OCI-LY3 (cell line): ENCODE measurements around the gene ATP8A2.

ENCODE experiments used
- H2AFZ ChIP-seq: fragments of 200-600, 300-600 bp; shearing (Covaris generic); 2 replicates; pipeline ENCODE4 v1.6.0; 2014; ENCODE audit warnings: antibody characterized with exemption, low read depth, low read length
- H3K27ac ChIP-seq: fragments of 200-600, 300-600 bp; sonication (generic); 2 replicates; pipeline ENCODE4 v1.5.1; 2014; ENCODE audit warnings: mild to moderate bottlenecking, low read length, moderate library complexity, mixed read lengths
- H3K27me3 ChIP-seq: fragments of 200-600, 300-600 bp; sonication (generic); 2 replicates; pipeline ENCODE4 v1.6.1; 2014; ENCODE audit warnings: low read depth, low read length, mixed read lengths
- H3K36me3 ChIP-seq: fragments of 200-600, 300-600 bp; sonication (generic); replicated peaks from 2 replicates; pipeline ENCODE3; 2014; ENCODE audit warnings: low read depth, low read length, mixed read lengths
- H3K4me1 ChIP-seq: fragments of 300-600, 200-600 bp; sonication (generic); 2 replicates; pipeline ENCODE4 v1.6.1; 2014; ENCODE audit warnings: low read length, mixed read lengths
- H3K4me2 ChIP-seq: fragments of 200-600, 300-600 bp; sonication (generic); 2 replicates; pipeline ENCODE4 v1.6.1; 2014; ENCODE audit warnings: low read length, mixed read lengths
- H3K4me3 ChIP-seq: fragments of 300-600, 200-600 bp; sonication (generic); 2 replicates; pipeline ENCODE4 v1.5.1; 2014; ENCODE audit warnings: antibody characterized with exemption, mild to moderate bottlenecking, low read length, moderate library complexity
- H3K79me2 ChIP-seq: fragments of 300-600, 200-600 bp; shearing (Covaris generic); 2 replicates; pipeline ENCODE4 v1.6.1; 2014; ENCODE audit warnings: mild to moderate bottlenecking, low read length, mixed read lengths
- H3K9ac ChIP-seq: fragments of 300-600, 200-600 bp; shearing (Covaris generic); 2 replicates; pipeline ENCODE4 v1.6.0; 2014; ENCODE audit warnings: mild to moderate bottlenecking, low read length, moderate library complexity
- H3K9me3 ChIP-seq: fragments of 200-600, 300-600 bp; shearing (Covaris generic); 2 replicates; pipeline ENCODE4 v1.6.1; 2014; ENCODE audit warnings: low read length, mixed read lengths; ENCODE audit not compliant: insufficient read depth
- H4K20me1 ChIP-seq: fragments of 200-600, 300-600 bp; sonication (generic); 2 replicates; pipeline ENCODE4 v1.6.1; 2016; ENCODE audit warnings: low read length, mixed read lengths; ENCODE audit not compliant: insufficient read depth
- EZH2phosphoT487 ChIP-seq: fragments of 200-600 bp; shearing (Covaris generic); IDR thresholded peaks from 2 replicates; pipeline ENCODE4 v1.6.1; 2018; ENCODE audit warnings: antibody characterized with exemption, mixed run types, low read depth
- TF ChIP-seq, protein P1 (sequence below): fragments of 200-600, 300-600 bp; sonication (generic); IDR thresholded peaks from 2 replicates; pipeline ENCODE4 v1.5.1; 2014; ENCODE audit warnings: antibody characterized with exemption, low read length, low read depth

ATP8A2 gene

GRCh38 chr13:25585000-25585399, 213.2 kb downstream of the ATP8A2 start:
- no peak overlapping the region for H2AFZ ChIP-seq

GRCh38 chr13:25587326-25587980, 215.7 kb downstream of the ATP8A2 start:
- Histone ChIP-seq H3K4me3 (no peak overlapping the region), H3K9me3 (no peaks in the 10 kb centered on the region), H3K27me3 (peaks cover 39% of the 10 kb centered on the region), H3K36me3 (no peaks in the 10 kb centered on the region), H2AFZ (no peak overlapping the region), H4K20me1 (no peaks in the 10 kb centered on the region), H3K4me2 (no peak overlapping the region), H3K4me1 (no peaks in the 10 kb centered on the region), H3K27ac (no peak overlapping the region), H3K9ac (no peak overlapping the region), H3K79me2 (no peaks in the 10 kb centered on the region)
- TF ChIP-seq, protein P1, sequence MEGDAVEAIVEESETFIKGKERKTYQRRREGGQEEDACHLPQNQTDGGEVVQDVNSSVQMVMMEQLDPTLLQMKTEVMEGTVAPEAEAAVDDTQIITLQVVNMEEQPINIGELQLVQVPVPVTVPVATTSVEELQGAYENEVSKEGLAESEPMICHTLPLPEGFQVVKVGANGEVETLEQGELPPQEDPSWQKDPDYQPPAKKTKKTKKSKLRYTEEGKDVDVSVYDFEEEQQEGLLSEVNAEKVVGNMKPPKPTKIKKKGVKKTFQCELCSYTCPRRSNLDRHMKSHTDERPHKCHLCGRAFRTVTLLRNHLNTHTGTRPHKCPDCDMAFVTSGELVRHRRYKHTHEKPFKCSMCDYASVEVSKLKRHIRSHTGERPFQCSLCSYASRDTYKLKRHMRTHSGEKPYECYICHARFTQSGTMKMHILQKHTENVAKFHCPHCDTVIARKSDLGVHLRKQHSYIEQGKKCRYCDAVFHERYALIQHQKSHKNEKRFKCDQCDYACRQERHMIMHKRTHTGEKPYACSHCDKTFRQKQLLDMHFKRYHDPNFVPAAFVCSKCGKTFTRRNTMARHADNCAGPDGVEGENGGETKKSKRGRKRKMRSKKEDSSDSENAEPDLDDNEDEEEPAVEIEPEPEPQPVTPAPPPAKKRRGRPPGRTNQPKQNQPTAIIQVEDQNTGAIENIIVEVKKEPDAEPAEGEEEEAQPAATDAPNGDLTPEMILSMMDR = no peak
- no peak for TF ChIP-seq EZH2phosphoT487

More at GRCh38 chr13:25585000-25585399, 213.2 kb downstream of the ATP8A2 start:
- peaks cover 40% of the 10 kb centered on the region for H3K27me3 ChIP-seq
- no peaks in the 10 kb centered on the region for H3K79me2 ChIP-seq
- no peak overlapping the region for H3K9ac ChIP-seq
- no peaks in the 10 kb centered on the region for H3K36me3 ChIP-seq
- TF ChIP-seq, protein P1 = no peak
- TF ChIP-seq EZH2phosphoT487 = no peak
- H4K20me1 ChIP-seq = no peaks in the 10 kb centered on the region
- H3K4me3 ChIP-seq = no peak overlapping the region
- no peak overlapping the region for H3K4me2 ChIP-seq
- H3K4me1 ChIP-seq = no peaks in the 10 kb centered on the region
- H3K9me3 ChIP-seq = no peaks in the 10 kb centered on the region
- H3K27ac ChIP-seq = no peak overlapping the region

- Histone ChIP-seq H3K4me3 (no peak overlapping the region), H3K27me3 (peaks cover 42% of the 10 kb centered on the region), H2AFZ (no peak overlapping the region), H3K36me3 (no peaks in the 10 kb centered on the region), H4K20me1 (no peaks in the 10 kb centered on the region), H3K4me1 (no peaks in the 10 kb centered on the region), H3K4me2 (no peak overlapping the region), H3K9ac (no peak overlapping the region), H3K27ac (no peak overlapping the region), H3K79me2 (no peaks in the 10 kb centered on the region), H3K9me3 (no peaks in the 10 kb centered on the region)
- TF ChIP-seq, protein P1 = no peak
- no peak for TF ChIP-seq EZH2phosphoT487
Measured at GRCh38 chr13:25588336-25589060, 216.7 kb downstream of the ATP8A2 start.

- no peak overlapping the region for H3K4me2 ChIP-seq
- H3K27ac ChIP-seq = no peak overlapping the region
- H3K36me3 ChIP-seq = no peaks in the 10 kb centered on the region
- no peaks in the 10 kb centered on the region for H4K20me1 ChIP-seq
- no peaks in the 10 kb centered on the region for H3K9me3 ChIP-seq
- TF ChIP-seq, protein P1 = no peak
- TF ChIP-seq EZH2phosphoT487 = no peak
- H2AFZ ChIP-seq = no peak overlapping the region
- H3K79me2 ChIP-seq = no peaks in the 10 kb centered on the region
- H3K27me3 ChIP-seq = peaks cover 54% of the 10 kb centered on the region
- H3K9ac ChIP-seq = no peak overlapping the region
- no peaks in the 10 kb centered on the region for H3K4me1 ChIP-seq
- no peak overlapping the region for H3K4me3 ChIP-seq
Measured at GRCh38 chr13:25598421-25598820, 226.6 kb downstream of the ATP8A2 start.
